IPS DF 19.7 (cell line): ENCODE measurements around the gene MCRIP2.

Experiments used
- DNase-seq: peaks from one replicate; pipeline ENCODE4 v3.0.0-alpha.2; 2013; ENCODE audit warnings: low read depth, low spot score

MCRIP2 gene

DNA sequence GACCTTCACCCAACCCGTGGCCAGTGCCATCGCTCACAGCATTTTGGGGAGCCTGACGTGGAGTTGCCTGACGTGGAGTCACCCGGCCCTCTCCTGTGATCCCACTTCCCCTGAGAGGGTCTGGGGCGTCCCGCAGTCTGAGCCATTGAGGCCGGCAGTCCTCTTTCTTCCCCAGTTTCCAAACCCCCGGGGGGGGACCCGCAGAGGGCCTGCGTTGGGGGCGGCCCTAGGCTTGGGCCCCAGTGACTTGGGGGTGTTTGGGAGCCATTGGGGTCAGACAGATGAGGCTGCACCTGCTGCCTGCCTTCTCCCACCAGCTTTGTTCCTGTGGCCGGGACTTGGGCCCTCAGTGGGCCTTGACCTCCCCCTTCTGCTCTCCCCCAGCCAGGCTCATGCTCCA is 28.0 kb downstream of the MCRIP2 start:
- DNase-seq: no peak

DNA sequence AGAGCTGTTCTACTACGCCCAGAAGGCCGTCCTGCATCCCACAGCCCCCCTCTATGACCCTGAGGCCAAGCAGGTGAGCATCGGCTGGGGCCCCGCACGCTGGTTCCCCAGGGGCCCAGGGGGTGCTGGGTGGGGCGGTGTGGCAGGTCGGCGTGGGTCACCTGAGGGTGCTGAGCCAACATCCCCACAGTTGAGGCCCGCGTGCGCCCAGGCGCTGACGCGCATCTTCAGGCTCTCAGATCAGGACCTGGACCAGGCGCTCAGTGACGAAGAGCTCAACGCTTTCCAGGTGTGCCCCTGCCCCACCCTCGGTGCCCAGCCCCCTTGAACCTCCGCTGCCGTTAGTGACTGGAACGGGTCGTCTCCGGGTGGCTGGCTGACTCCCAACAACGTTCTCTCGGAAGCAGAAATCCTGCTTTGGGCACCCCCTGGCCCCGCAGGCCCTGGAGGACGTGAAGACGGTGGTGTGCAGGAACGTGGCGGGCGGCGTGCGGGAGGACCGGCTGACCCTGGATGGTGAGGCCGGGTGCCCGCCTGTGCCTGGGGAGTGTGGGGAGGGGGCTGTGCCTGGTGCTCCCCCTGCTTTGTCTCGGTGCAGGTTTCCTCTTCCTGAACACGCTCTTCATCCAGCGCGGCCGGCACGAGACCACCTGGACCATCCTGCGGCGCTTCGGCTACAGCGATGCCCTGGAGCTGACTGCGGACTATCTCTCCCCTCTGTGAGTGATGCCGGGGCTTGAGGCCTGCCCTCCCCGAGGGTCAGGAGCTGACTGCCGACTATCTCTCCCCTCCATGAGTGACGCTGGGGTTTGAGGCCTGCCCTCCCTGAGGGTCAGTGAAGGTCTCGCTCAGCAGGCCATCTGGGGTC is 29.1 kb downstream of the MCRIP2 start:
- DNase-seq: no peak

DNA sequence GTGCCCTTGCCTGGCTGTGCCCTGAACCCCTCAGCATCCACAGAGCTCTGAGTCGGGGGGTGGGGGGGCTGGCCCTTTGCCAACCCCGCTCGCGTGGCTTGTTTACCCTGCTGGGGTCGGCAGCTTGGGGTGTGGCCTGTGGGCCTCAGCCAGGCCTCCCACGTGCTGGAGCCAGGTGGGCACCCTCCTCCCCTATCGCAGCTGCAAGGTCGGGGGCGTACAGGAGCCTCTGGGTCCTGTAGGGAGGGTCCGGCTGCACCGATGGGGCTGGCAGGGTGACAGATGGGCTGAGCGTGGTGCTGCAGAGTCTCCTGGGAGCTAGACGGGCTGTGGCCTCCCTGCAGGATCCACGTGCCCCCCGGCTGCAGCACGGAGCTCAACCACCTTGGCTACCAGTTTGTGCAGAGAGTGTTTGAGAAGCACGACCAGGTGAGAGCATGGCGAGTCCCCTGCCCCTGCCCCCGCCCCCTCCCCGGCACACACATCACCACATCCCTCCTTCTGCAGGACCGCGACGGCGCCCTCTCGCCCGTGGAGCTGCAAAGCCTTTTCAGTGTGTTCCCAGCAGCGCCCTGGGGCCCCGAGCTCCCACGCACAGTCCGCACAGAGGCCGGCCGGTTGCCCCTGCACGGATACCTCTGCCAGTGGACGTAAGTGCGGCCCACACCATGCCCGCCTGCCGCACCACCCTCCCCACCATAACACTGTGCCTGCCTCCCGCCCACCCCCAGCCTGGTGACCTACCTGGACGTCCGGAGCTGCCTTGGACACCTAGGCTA is 29.9 kb downstream of the MCRIP2 start:
- DNase-seq: no peak

DNA sequence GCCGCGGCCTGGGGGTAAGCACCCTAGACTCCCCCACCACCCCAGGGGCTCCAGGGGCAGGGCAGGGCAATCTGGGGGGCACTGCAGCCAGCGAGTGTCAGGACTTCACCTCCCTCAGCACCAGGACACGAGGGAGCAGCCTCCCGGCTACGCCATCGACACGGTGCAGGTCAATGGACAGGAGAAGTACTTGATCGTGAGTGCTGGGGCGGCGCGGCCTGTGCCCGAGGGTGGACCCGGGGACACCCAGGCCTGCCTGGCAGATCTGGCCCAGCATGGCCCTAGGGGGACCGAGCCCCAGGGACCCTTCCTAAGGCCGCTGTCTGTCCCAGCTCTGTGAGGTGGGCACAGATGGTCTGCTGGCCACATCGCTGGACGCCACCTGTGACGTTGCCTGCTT is 30.7 kb downstream of the MCRIP2 start:
- no peak for DNase-seq

DNA sequence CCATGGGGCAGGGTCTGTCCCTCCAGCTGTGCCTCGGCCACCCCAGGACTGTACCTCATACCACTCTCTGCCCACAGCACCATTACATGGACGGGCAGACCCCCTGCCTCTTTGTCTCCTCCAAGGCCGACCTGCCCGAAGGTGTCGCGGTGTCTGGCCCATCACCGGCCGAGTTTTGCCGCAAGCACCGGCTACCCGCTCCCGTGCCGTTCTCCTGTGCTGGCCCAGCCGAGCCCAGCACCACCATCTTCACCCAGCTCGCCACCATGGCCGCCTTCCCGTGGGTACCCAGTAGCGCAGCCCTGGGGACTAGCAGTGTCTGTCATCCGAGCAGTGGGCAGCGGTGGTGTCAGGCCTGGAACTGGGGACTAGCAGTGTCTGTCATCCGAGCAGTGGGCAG is 31.2 kb downstream of the MCRIP2 start:
- no peak for DNase-seq

DNA sequence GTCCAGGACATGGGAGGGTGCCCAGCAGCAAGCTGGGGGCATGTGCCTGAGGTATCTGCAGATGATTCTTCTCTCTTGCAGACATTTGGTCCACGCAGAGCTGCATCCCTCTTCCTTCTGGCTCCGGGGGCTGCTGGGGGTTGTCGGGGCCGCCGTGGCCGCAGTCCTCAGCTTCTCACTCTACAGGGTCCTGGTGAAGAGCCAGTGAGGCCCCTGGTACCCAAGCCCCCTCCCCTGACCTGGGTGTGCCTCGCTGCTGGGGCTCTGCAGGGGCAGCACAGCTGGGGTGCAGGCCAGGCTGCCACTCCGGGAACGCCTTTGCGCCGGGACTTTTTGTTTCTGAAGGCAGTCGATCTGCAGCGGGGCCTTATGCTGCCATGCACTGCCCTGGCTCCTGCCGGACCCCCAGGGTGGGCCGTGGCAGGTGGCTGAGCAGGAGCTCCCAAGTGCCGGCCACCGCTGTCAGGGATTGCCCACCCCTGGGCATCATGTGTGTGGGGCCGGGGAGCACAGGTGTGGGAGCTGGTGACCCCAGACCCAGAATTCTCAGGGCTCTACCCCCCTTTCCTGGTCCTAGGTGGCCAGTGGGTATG is 31.9 kb downstream of the MCRIP2 start:
- no peak for DNase-seq

DNA sequence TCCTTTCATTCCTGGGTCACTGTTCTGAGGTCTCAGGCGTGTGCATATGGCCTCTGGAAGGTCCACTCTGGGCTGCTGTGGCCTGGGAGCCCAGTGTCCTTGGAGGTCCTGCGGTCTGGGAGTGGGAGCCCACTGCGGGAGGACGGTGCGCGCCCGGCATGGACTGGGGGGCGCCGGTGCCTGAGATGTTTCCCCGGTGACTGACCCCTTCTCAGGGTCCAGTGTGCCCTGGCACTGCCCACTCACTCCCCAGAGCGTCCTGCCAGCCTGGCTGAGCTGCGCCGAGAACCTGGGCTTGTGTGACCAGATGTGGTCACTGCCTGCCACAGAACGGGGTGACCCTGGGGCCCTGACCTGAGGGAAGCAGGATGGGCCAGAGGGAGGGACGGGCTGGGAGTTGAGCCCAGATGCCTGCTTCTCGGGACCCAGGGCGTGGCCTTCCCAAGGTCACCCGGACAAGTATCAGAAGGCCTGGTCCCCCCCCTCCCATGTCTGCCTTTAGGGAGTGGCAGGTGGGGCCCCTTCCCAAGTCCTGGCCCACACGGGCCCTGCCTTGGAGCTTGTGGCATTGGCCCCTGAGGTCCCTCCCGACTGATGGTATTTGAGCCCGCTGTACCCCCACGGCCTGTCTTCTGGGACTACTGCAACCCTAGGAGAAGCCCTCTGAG is 32.7 kb downstream of the MCRIP2 start:
- no peak for DNase-seq

DNA sequence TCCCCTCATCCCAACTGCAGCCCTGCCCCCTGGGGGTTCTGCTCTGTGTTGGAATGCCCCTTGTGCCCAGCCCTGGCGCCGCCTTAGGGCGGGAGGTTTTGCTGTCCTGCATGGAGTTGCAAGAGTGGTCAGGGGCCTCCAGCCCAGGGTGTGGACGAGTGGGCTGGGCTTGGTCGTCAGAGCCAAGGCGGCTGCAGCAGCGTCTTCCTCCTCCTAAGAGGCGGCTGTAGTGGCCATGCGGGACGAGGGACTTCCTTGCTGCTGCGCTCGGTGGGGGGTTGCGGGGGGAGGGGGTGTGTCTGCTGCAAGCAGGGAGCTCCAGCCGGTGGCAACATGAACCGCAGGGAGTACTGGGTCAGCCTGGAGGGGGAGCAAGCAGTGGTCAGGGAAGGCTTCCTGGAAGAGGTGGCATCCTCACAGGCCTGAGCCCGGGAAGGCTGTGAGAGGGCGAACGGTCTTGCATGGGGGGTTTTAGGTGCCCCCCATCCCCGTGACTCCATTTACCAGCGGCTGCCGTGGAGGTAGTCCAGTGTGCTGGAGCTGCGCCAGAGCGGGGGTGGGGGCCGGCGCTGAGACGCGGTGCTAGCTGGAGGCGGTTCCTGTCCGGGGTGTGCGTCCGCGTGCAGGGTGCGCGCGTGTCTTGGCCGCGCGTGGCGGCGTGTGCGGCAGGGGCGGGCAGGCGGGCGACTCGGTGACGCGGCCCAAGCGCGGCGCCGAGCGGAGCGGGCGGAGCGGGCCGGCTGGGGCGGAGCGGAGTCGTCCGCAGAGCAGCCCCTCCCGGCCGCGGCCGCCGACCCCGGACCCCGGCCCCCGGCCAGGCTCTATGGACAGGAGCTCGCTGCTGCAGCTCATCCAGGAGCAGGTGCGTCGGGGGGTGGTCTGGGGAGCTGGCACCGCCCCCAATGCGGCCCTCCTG is 33.6 kb downstream of the MCRIP2 start, which contains the start of gene RHBDL1:
Gene RHBDL1 (plus strand): TSS at position 704 of the 916 bp plus-strand sequence. CDS start 120 bp downstream, at position 824.
- DNase-seq: no peak

DNA sequence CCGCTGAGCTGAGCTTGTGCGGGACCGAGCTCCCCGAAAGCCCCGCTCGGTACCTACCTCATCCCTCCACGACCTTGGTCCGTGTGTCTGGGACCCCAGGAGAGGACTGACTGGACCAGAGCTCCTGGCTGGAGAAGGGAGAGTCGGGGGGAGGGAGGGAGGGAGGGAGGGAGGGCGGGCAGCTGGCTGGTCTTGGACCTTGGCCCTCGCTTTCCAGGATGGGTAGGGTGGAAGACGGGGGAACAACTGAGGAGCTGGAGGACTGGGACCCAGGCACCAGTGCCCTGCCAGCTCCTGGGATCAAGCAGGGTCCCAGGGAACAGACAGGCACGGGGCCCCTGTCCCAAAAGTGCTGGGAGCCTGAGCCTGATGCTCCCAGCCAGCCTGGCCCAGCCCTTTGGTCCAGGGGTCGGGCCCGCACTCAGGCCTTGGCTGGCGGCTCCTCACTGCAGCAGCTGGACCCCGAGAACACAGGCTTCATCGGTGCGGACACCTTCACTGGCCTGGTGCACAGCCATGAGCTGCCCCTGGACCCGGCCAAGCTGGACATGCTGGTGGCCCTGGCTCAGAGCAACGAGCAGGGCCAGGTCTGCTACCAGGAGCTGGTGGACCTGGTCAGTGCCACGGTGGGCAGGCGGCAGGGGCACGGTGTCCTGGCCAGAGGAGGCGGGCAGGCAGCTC is 34.4 kb downstream of the MCRIP2 start:
- no peak for DNase-seq

DNA sequence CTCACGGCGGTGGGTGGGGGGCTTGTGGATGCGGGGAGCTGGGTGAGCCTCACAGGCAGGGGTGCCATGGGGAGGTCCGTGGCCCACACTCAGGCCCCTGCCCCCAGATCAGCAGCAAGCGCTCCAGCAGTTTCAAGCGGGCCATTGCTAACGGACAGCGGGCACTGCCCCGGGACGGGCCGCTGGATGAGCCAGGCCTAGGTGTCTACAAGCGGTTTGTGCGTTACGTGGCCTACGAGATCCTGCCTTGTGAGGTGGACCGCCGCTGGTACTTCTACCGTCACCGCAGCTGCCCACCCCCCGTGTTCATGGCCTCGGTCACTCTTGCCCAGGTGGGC is 34.9 kb downstream of the MCRIP2 start:
- no peak for DNase-seq

DNA sequence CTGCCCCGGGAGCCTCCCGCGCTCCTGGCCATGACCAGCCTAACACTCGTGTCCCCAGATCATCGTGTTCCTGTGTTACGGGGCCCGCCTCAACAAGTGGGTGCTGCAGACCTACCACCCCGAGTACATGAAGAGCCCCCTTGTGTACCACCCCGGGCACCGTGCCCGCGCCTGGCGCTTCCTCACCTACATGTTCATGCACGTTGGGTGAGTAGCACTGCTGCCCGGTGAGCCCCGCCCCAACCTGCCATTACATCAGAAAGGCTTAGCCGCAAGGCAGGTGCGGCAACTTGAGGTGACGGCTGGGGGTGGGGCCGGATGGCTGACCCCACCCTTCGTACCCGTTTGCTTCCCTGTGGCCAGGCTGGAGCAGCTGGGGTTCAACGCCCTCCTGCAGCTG is 35.3 kb downstream of the MCRIP2 start:
- no peak for DNase-seq

DNA sequence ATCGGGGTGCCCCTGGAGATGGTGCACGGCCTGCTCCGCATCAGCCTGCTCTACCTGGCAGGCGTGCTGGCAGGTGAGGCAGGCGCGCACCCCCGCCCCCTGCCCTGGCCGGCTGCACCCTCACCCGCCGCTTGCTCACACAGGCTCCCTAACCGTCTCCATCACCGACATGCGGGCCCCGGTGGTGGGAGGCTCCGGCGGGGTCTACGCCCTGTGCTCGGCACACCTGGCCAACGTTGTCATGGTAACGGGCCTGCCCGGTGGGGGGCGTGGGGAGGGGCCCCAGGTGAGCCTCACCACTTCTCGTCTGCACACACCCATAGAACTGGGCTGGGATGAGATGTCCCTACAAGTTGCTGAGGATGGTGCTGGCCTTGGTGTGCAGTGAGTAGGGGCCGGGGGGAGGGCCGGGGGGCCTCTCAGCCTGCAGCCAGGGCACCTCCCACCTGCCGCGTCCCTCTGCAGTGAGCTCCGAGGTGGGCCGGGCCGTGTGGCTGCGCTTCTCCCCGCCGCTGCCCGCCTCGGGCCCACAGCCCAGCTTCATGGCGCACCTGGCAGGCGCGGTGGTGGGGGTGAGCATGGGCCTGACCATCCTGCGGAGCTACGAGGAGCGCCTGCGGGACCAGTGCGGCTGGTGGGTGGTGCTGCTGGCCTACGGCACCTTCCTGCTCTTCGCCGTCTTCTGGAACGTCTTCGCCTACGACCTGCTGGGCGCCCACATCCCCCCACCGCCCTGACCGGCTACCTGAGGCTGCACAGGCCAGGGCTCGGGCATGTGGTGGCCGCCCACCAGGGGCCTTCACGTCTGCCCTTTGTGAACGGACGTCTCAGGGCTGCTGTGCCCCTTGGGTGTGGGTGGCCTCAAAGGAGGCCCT is 35.9 kb downstream of the MCRIP2 start:
- DNase-seq: no peak

DNA sequence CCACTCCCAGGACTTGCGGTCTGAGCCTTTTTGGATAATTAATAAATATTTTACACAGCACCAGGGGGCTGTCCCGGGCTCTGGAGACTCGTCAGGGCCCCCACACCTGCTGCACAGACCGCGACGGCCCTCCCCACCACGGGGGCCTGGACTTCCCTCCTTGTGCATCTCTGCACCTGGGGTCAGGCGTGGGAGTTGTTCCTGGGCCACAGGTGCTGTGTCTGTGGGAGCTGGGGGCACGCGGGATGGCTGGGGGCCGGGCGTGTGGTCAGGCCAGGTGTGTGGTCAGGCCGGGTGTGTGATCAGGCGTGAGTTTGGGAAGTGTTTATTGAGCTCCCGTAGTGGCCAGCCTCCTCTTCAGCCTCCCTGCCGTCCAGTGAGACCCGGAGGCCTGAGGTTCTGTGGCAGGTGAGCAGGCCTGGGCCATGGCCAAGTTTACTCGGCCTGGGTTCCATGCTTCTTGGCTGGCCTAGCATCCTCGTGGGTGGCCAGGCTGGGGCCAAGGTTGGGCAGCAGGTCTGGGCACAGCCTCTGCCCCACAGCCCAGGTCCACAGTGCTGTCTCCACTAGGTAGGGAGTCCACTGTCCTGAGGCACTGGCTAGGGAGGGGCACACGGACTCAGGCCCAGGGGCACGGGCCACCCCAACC is 36.7 kb downstream of the MCRIP2 start:
- DNase-seq: no peak

DNA sequence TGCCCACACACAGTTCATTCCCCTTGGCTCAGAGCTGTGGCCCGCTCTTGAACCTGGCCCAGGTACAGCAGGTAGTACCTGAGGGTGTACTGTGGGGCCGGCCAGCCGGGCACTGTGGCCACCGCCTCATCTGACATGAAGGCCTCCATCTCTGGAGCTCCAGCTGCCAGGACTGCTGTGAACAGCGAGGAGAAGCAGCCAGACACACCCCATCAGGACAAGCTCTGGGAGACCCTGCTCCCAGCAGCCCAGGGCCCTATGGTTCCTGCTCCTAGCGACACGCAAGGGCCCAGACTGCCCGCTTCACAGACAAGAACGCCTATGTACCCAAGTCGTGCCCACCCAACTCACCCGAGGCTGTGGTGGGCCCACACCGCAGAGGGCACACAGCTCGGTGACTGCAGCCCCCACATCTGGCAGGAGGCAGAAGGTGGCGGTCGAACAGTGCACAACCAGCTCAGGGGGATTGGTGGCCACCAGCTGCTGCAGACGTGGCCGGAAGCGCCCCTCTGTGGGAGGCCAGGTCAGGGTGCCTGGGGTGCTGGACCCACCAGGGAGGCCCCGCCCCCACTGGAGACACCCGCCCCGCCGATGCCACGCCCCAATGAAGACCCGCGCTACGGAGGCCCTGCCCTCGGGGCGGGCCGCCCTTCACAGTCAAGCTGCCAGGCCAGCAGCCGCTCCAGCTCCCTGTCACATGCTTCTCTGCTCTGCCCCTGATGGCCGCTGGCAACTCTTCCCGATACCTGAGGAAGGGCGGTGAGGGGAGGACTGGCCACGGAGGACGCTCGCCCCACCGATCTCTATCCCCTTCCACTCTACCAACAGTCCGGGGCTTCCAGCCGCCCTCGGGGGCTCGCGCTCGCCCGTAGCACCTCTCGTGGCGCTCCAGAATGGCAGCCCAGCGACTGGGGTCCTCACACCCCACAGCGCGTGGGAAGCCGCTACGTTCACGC is 37.5 kb downstream of the MCRIP2 start:
- DNase-seq: no peak

DNA sequence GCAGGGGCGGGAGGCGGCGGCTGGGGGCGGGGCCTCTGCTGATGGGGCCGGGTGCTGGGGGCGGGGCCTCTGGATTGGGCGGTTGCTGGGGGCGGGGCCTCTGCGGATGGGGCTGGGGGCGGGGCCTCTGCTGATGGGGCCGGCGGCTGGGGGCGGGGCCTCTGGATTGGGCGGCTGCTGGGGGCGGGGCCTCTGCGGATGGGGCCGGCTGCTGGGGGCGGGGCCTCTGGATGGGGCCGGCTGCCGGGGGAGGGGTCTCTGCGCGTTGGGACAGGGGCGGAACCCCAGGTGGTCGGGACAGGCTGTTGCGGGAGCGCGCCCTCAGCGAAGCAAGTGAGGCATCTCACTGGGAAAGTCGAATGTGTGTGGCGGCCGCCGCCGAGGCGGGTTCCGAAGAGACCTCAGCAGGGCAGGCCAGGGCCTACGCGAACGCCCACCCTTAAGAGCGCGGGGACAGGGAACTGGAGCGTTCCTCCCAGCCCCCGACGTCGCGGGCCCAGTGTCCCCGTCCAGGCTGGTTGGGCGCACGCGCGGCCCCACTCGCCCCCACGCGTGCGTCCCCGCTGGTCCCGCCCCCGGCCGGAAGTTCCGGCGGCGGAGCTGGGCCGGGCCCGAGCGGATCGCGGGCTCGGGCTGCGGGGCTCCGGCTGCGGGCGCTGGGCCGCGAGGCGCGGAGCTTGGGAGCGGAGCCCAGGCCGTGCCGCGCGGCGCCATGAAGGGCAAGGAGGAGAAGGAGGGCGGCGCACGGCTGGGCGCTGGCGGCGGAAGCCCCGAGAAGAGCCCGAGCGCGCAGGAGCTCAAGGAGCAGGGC is 38.4 kb downstream of the MCRIP2 start, which contains the start of gene STUB1:
Gene STUB1 (plus strand): TSS at position 597 of the 811 bp plus-strand sequence. CDS start 116 bp downstream, at position 713.
- DNase-seq: no peak

DNA sequence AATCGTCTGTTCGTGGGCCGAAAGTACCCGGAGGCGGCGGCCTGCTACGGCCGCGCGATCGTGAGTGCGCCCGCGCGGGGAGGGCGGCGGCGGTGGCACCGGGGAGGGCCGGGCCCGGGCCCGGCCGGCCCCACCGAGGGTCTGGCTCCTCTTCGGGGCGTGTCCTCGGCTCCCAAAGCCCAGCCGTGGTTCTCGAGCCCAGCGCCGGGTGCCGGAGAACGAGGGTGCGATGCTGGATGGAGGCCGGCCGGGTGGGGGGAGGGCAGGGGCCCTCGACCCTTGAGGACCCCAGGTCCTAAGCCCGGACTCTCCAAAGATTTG is 39.0 kb downstream of the MCRIP2 start:
- DNase-seq: no peak
